GM20431 (cell line): ENCODE results near the gene ZNF860.
"Not testable (repeated sequence)": the region's sequence is repeated elsewhere in the genome, so short reads cannot be mapped to it uniquely, and the experiment has no call there.

Experiments
- in situ Hi-C: fragments of 300-500 bp; cut with MseI, MboI; formaldehyde crosslinking; loops from one replicate; pipeline ENCODE4 v1.15.0; 2020; ENCODE audit warnings: low sequenced_read_pairs; ENCODE audit not compliant: unreplicated experiment

Gene ZNF860

DNA sequence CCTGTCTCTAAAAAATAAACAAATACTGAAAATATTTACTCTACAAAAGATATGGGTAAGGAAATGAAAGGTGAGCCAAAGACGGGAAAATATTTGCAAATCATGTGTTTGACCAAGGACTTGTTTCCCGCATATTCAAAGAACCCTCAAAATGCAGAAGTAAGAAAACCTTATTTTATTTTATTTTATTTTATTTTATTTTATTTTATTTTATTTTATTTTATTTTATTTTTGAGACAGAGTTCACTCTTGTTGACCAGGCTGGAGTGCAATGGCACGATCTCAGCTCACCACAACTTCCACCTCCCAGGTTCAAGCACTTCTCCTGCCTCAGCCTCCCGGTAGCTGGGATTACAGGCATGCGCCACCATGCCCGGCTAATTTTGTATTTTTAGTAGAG lies 11.4 kb downstream of the ZNF860 start:
- in situ Hi-C loops, result not testable (repeated sequence)

DNA sequence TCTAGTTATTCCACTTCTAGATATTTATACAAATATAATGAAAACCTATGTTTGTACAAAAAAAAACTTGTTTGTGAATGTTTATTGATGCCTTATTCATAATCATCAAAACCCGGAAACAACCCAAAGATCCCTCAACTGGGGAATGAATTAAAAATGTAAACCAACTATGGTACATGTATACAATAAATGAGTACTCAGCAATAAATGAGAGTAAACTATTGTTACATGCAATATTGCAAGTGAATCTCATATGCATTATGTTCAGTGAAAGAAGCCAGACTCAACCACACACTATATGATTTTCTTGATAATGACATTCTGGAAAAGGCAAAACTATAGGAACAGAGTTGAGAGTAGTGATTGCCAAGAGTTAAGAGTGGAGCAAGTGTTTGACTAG lies 12.3 kb downstream of the ZNF860 start:
- in situ Hi-C loops, result no loop called here

DNA sequence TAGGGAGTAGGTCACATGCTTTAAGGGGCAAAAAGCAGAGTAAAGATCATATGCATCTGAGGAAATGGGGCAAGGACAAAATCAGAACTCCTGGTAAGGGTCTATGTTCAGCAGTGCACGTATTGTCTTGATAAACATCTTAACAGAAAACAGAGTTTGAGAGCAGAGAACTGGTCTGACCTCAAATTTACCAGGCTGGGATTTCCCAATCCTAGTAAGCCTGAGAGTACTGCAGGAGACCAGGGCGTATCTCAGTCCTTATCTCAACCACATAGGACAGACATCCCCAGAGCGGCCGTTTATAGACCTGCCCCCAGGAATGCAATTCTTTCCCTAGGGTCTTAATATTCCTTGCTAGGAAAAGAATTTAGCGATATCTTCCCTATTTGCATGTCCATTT lies 13.5 kb downstream of the ZNF860 start:
- in situ Hi-C loops, result not testable (repeated sequence)

DNA sequence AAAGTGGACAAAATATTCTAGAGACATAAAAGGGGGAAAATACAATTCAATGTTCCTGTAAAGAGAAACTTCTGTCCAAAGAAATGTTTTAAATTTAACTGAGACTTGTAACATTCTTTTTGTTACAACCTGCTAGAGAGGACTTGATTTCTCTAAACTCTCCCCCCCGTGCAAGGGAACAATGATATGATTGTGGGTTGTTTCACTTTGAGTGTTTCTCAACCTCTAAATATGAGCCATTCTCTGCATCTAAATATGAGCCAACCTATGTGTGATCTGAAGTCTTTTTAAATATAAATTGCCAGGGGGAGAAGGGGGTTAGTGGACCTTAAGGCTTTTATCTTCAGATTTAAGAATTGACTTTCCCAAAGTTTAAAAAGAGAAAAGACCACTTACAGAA lies 14.6 kb downstream of the ZNF860 start:
- in situ Hi-C loops, result no loop called here

DNA sequence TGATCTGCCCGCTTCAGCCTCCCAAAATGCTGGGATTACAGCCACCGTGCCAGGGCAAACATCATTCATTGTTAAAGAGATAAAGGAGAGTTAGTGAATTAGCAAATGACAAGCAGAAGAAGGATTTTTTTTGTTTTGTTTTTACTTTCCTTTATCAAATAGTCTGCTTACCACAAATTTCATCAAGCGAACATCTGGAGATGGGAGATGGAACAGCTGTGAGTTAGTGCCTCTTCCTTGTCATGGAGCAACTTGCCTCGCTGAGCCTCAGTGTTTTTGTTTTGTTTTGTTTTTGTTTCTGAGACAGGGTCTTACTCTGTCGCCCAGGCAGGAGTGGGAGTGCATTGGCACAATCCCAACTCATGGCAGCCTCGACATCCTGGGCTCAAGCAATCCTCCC lies 15.9 kb downstream of the ZNF860 start:
- in situ Hi-C loops, result no loop called here

DNA sequence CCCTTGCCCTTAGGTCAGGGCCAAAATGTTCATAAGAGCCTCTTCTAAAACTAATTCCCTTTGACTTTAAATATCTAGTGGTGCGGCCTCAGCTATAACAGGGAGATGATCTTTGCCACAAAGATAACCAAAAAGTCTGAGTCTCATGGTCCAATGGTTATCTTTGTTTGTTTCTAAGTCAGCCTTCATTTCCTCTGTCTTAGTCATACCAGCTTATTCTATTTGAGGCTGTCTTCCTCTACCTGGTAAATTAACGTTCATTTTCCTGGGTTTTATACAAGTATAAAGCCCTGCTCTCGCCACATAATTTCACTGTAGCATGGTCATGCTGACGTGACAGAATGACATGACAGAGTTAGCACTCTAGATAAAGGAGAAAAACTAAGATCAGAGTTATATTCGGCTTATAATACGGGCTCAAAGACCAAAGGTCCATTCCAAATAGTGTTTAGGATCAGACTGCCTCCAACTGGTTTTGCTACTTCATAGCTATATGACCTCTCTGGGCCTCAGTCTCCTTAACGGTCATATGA lies 18.4 kb downstream of the ZNF860 start:
- in situ Hi-C loops, result no loop called here

DNA sequence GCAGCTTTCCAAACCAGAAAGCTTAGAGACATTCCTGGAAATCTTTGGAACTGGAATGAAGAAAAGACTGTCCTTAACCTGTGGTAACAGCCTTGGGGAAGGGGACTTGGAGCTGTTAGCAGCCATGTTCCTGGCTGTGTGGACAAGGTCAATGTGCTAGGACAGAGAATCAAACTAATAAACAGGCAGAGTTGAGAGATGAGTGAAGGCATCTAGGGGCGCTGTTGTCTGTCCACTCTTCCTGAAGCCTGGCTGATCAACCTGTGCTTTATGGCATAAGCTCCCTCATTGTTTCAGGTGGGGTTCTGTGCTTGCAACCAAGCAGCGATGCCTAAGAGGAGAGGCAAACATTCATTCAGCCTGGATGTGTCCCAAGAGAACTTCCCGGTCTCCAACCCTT lies 19.3 kb downstream of the ZNF860 start:
- in situ Hi-C loops, result no loop called here

DNA sequence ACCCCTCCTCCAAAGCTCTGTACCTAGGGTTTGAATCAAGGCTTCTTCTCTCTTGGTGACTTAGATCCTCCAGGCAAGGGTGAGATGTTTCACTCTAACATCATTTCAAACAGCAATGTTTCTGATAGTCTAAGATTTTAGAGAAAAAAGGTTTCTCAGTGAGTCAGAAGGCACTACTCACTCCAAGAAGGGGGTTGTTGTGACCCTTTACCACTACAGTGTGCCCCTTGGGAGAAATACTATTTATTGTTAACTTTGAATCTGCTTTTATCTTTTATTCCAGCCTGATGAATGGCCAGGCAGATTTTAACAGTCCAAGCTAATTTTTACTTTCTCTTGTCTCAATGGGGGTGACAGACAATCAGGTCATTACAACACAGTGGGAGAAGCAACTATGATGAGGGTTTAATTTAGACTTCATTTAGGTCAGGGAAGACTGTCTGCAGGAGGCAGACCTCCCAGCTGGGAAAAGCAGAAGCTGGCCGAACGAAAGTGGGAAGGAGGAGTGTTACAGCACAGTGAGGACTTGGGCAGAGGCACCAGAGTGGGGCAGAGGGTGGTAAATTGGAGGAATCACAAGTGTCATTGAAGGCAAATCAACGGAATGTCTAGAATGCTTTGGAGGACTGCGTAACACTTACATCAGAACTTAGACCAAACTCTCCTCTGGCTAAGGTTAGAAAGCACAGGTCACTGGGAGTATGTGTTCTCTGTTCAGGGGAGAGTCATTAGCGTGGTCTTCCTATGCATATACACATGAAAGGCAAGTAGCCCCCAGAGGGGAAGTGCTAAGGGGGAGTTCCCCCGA lies 21.2 kb downstream of the ZNF860 start:
- in situ Hi-C loops, result no loop called here

DNA sequence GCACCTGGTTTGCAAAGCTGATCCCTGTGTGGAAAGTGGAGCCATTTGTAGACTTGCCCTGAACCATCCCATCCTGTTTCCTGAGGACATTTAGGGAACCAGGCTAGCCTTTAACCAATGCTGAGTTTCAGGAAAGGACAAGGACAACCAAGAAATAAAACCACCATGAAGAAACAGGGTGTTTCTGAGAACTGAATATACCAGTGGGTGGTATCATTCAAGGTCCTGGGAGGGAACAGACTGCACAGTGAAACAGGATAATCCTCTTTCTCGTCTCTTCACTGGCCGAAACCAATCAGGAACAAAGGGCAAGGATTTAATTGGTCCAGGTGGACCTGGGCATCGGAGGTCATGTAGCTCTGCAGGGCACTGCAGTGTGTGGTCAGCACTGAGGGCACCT lies 21.8 kb downstream of the ZNF860 start:
- in situ Hi-C loops, result no loop called here

DNA sequence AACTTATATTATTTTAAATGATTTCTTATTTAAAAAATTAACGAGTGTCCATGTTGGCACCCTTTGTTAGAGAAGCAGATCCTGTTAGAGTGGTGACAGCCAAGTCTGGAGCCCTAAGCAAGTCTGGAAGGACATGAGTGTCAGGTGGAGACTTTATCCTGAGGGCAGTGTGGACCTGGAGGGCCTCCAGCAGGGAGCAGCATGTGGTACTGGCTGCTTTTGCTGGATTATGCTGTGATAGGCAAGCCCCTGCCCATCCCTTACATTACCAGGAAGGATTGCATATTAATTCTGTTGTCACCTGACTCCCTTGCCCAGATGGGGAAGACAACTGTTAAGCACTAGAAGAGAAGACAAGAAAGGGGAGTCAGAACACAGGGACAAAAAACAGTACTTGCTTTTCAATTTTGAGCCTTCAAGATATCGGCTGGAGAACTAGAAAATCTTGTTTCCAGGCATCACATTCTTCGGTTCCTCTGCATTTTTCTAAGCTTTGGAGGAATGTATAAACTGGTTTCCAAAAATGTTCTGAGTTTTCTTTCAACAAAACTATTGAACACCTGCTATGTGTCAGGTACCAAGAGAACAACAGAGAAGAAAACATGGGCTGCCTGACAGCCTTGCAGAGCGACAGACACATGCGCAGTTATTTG lies 22.7 kb downstream of the ZNF860 start:
- in situ Hi-C loops, result no loop called here

DNA sequence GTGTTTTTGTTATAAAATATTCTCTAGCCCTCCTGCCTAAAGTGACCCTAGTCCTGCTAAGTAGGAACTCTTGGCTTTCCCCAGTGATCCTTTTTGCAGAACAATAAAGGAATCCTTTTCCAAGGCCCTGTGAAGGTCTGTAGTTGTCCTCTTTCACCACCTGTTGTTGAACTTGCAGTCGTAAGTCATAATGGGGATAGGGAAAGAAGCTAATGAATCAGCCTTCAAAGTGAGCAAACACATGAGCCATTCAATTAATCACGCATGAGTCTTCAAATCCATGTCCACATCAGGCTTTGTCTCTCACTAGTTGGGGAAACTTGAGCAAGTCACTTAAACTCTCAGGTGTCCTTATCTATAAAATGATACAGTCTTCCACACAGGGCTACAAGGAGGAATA lies 27.6 kb downstream of the ZNF860 start:
- in situ Hi-C loops, result no loop called here

DNA sequence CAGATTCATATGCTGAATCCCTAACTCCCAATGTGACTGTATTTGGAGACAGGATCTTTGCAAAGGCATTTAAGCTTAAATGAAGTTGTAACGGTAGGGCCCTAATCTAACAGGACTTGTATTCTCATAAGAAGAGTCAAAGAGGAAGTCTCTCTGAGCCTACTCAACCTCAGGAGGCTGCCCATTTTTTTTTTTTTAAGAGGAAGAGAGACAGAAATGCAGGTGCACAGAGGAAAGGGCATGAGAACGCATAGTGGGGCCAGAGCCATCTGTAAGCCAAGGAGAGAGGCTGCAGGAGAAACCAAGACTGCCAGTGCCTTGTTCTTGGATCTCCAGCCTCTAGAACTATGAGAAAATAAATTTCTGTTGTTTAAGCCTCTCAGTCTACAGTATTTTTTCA lies 28.4 kb downstream of the ZNF860 start:
- in situ Hi-C loops, result no loop called here

DNA sequence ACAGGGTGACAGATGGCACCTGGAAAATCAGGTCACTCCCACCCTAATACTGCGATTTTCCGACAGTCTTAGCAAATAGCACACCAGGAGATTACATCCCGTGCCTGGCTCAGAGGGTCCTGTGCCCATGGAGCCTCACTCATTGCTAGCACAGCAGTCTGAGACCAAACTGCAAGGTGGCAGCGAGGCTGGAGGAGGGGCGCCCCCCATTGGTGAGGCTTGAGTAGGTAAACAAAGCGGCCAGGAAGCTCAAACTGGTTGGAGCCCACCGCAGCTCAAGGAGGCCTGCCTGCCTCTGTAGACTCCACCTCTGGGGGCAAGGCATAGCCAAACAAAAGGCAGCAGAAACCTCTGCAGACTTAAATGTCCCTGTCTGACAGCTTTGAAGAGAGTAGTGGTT lies 29.1 kb downstream of the ZNF860 start:
- in situ Hi-C loops, result not testable (repeated sequence)

DNA sequence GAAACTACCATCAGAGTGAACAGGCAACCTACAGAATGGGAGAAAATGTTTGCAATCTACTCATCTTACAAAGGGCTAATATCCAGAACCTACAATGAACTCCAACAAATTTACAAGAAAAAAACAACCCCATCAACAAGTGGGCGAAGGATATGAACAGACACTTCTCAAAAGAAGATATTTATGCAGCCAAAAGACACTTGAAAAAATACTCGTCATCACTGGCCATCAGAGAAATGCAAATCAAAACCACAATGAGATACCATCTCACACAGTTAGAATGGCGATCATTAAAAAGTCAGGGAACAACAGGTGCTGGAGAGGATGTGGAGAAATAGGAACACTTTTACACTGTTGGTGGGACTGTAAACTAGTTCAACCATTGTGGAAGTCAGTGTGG lies 34.1 kb downstream of the ZNF860 start:
- in situ Hi-C loops, result not testable (repeated sequence)

DNA sequence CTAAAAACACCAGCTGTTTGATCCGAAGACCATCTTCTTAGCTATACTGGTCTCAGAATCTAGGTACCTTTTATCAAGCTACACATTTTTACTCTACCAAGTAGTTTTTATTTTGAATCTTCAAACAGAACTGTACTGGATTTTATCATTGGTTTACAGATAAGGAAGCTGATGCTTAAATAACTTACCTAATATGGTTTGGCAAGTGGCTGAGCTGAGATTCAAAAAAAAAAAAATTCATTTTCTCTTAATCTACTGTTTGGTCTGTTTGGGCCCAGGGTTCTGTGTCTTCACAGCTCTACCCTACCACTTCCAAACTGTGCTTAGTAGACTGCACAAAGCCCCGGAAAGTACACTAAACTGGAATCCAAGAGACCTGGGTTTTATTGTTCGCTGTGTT lies 35.7 kb downstream of the ZNF860 start:
- in situ Hi-C loops, result no loop called here

DNA sequence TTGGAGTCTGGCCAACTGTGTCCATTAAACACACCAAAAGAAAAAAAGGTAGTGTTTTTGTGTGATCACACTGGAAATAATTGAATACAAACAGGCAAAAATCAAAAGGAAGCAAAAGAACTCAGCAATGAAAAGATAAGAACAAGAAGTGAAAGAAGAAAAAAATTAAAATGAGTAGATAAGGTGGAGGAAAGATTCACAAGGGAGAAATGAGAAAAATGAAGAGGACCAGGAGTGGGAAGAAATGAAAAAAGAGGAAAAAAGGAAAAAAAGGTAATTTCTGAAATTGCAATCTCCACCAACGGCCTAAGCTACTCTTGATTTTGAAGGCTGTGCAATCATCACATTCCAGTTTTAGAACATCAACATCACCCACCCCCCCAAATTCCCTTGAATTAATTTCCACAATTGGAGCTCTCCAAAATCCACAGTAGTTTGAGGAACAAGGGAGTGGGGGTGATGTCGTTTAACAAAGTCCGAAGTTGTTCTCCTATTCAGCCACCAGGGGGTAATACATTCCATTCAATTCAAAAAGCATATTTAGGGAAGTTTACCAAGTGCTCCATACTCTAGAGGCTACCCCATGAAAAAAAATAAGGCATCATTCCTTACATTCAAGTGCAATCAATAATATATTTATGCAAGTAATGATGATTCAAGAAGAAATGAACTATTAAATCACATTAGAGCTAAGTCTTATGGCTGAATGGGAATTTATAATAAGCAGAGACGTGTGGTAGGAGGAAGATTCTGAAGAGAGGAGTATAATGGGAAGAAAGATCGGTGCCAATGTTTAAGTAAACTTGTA lies 37.4 kb downstream of the ZNF860 start:
- in situ Hi-C loops, result no loop called here

DNA sequence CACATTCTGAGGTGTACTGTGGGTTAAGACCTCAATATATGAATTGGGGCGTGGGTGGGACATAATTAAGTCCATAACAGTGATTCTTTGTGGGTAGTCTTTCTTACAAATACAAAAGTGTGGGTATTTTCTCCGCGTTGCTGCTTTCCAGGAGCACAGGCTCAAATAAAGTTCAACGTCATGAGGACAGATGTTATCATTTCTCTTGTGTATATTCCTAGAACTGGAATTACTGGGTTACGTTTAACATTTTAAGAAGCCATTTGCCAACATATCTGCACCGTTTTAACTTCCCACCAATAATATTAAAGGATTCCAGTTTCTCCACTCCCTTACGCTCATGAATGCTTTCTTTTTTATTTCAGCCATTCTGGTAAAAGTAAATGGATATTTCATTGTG lies 39.6 kb downstream of the ZNF860 start:
- in situ Hi-C loops, result no loop called here

DNA sequence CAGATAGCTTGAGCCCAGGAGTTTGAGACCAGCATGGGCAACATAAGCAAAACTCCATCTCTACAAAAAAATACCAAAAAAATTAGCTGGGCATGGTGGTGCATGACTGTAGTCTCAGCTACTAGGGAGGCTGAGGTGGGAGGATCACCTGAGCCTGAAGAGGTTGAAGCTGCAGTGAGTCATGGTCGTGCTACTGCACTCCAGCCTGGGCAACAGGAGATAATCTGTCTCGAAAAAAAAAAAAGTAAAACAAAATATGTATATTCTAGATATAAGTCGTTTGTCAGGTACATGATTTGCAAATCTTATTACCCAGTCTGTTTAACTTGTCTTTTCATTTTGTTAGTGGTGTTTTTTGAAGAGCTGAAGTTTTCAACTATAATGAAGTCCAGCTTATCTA lies 40.2 kb downstream of the ZNF860 start:
- in situ Hi-C loops, result no loop called here

DNA sequence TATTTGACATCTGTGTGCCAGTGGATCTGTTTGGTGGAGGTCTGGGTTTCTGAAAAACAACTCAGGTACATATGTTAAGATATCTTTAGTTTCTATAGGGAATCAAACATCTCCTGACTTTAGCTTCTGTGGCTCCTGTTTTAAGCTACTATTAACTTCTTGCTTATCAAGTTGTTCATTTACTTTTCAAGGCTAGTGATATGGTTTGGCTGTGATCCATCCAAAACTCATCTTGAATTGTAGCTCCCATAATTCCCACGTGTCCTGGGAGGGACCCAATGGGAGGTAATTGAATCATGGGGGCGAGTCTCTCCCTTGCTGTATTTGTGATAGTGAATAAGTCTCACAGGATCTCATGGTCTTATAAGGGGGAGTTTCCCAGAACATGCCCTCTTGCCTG lies 41.4 kb downstream of the ZNF860 start:
- in situ Hi-C loops, result no loop called here

DNA sequence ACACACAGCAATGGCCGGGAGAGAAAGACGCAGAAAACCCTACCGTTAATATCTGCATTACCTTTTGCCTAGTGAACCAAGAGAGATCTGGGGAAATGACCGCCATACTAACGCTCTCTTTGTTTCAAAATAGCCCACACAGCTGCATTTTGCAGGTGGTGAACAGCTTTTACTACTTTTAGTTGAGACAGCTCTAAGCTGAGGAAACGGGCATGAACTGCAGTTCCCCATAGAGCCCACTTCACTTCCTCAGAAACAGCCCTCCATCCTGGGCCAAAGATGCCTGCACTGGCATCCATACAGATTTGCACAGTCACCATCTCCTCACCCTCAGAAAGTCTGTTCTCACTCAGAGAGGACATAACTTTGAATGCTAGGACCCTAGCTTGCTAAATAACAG lies 45.0 kb downstream of the ZNF860 start:
- in situ Hi-C loops, result no loop called here

DNA sequence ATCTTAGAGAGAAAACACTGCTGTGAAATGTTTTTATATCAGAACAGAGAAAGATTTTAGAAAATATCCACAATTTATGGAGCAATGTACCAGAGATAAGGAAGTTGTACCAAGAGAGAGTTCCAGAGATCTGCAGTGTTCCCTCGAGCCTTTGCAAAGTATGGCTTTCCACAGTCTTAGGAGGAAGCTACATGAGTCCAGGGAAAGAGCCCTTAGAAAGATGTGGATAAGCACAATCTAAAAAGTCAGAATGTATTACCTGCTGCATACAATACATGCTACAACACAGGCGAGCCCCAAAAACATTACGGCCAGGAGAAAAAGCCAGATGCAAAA lies 56.4 kb downstream of the ZNF860 start:
- in situ Hi-C loops, result no loop called here
